B cell (primary cell): ENCODE measurements around the gene PHF21A. TPM values are rescaled to one million over a fixed set of nuclear protein-coding genes. Genes with fewer than 3 reads are reported as not detected.

Experiments
- ATAC-seq: fragments of 200-7000 bp; cut with Tn5 transposase; one replicate; pipeline ENCODE4 v1.10.0; 2021; ENCODE audit warnings: low read depth, mild to moderate bottlenecking, moderate number of reproducible peaks, moderate library complexity
- CTCF ChIA-PET: fragments of 350-600 bp; sonication (Branson Sonifier 250); formaldehyde crosslinking; loops from one replicate; lab custom pipeline; 2021; ENCODE audit warnings: antibody characterized with exemption, inconsistent platforms; lab: Charles Lee
- POLR2A ChIA-PET: fragments of 350-600 bp; sonication (Branson Sonifier 250); formaldehyde crosslinking; loops from one replicate; lab custom pipeline; 2021; ENCODE audit warnings: antibody characterized with exemption; lab: Charles Lee
- DNase-seq: peaks from one replicate; pipeline ENCODE4 v3.0.0; 2013
- H2AFZ ChIP-seq: 2 replicates; pipeline ENCODE4 v1.6.1; 2012; ENCODE audit warnings: mild to moderate bottlenecking, low read depth, low read length; ENCODE audit not compliant: insufficient read depth, poor library complexity, severe bottlenecking
- H3K27ac ChIP-seq, 2 donors: 1 replicate in 1 of 2; 2 replicates in 1 of 2; pipeline ENCODE4 v1.5.1; 2012 to 2013; ENCODE audit warnings: low read length in 2 of 2, mild to moderate bottlenecking in 2 of 2, moderate library complexity in 1 of 2
- H3K27me3 ChIP-seq, 4 experiments: fragments of 200-600 bp in 1 of 4; sonication (generic) in 1 of 4; replicated peaks in 1 of 4; 1 replicate in 2 of 4; 2 replicates in 2 of 4; pipeline versions ENCODE4 v1.6.1 to v1.7.0; 2013 to 2016; ENCODE audit warnings: low read length in 3 of 4, mild to moderate bottlenecking in 2 of 4, mixed read lengths in 1 of 4, moderate library complexity in 1 of 4; ENCODE audit not compliant: insufficient read depth in 4 of 4, control insufficient read depth in 3 of 4; ENCODE audit errors: control extremely low read depth in 1 of 4
- H3K36me3 ChIP-seq, 2 experiments: replicated peaks in 1 of 2; 1 replicate in 1 of 2; 2 replicates in 1 of 2; pipeline versions ENCODE4 v1.6.1 to v1.7.1; 2013; ENCODE audit warnings: low read length in 1 of 2; ENCODE audit not compliant: insufficient read depth in 2 of 2, control insufficient read depth in 1 of 2; ENCODE audit errors: control extremely low read depth in 1 of 2, extremely low read depth in 1 of 2
- H3K4me1 ChIP-seq, 2 donors: fragments of 200-600 bp in 1 of 2; sonication (generic) in 1 of 2; 1 replicate in 1 of 2; 2 replicates in 1 of 2; pipeline versions ENCODE4 v1.5.1 to v1.6.1; 2013 to 2017; ENCODE audit warnings: low read length in 2 of 2; ENCODE audit not compliant: control insufficient read depth in 2 of 2, insufficient read depth in 2 of 2
- H3K4me2 ChIP-seq: replicated peaks from 2 replicates; pipeline ENCODE3; 2012; ENCODE audit warnings: mild to moderate bottlenecking, low read depth, low read length; ENCODE audit not compliant: poor library complexity, severe bottlenecking
- H3K4me3 ChIP-seq, 5 experiments: fragments of 200-600 bp in 1 of 5; sonication (generic) in 1 of 5; 1 replicate in 3 of 5; 2 replicates in 2 of 5; pipeline versions ENCODE4 v1.5.1 to v1.7.0; 2011 to 2016; ENCODE audit warnings: low read length in 4 of 5, mild to moderate bottlenecking in 4 of 5, low read depth in 2 of 5, control low read depth in 1 of 5, moderate library complexity in 1 of 5; ENCODE audit not compliant: insufficient read depth in 1 of 5; ENCODE audit errors: control extremely low read depth in 1 of 5, extremely low read depth in 1 of 5
- H3K79me2 ChIP-seq: fragments of 200-600 bp; sonication (generic); one replicate; pipeline ENCODE4 v1.6.0; 2016; ENCODE audit warnings: low read length; ENCODE audit not compliant: control insufficient read depth, insufficient read depth
- H3K9ac ChIP-seq: fragments of 200-600 bp; sonication (generic); 2 replicates; pipeline ENCODE4 v1.6.1; 2017; ENCODE audit warnings: mild to moderate bottlenecking, low read length, moderate library complexity
- H3K9me3 ChIP-seq, 3 donors: one replicate each; pipeline versions ENCODE4 v1.6.1 to v1.7.1; 2013; ENCODE audit warnings: low read length in 2 of 3; ENCODE audit not compliant: control insufficient read depth in 2 of 3, insufficient read depth in 1 of 3; ENCODE audit errors: control extremely low read depth in 1 of 3
- H4K20me1 ChIP-seq: 2 replicates; pipeline ENCODE4 v1.6.0; 2012; ENCODE audit warnings: mild to moderate bottlenecking, low read length; ENCODE audit not compliant: insufficient read depth, control insufficient read depth, poor library complexity, severe bottlenecking
- H3K27ac Mint-ChIP-seq: one replicate; pipeline ENCODE4 v1.8.0; 2021; ENCODE audit warnings: mixed read lengths
- H3K27me3 Mint-ChIP-seq: one replicate; pipeline ENCODE4 v1.8.0; 2021; ENCODE audit warnings: mixed read lengths
- H3K4me1 Mint-ChIP-seq: one replicate; pipeline ENCODE4 v1.8.0; 2021; ENCODE audit warnings: mixed read lengths
- H3K4me3 Mint-ChIP-seq: one replicate; pipeline ENCODE4 v1.8.0; 2021; ENCODE audit warnings: mixed read lengths
- H3K9me3 Mint-ChIP-seq: one replicate; pipeline ENCODE4 v1.8.0; 2022; ENCODE audit warnings: mixed read lengths; ENCODE audit not compliant: insufficient read depth
- EZH2 ChIP-seq: IDR thresholded peaks from 2 replicates; pipeline ENCODE4 v1.6.1; 2012; ENCODE audit warnings: borderline replicate concordance, low read depth, mild to moderate bottlenecking, moderate library complexity, low read length; ENCODE audit not compliant: insufficient read depth, poor library complexity, severe bottlenecking
- WGBS: methylation state at CpG from one replicate; pipeline ENCODE4 v1.1.5; 2013; ENCODE audit warnings: missing lambda C conversion rate; ENCODE audit not compliant: insufficient coverage; 5-methylcytosine and 5-hydroxymethylcytosine counted together
- intact Hi-C: fragments of 100-400 bp; cut with micrococcal nuclease; formaldehyde crosslinking; loops from one replicate; pipeline ENCODE4 v1.10.0; 2022
- polyA plus RNA-seq: library from polyadenylated mRNA; depleted of rRNA; stranded (reverse); fragments of >200 nt; gene quantifications from 2 replicates; pipeline ENCODE4 v1.2.3, GENCODE V29; 2012
- total RNA-seq, 2 donors: library from RNA; stranded (reverse); fragments of 120-200 nt in 1 of 2; gene quantifications; 1 replicate in 1 of 2; 2 replicates in 1 of 2; pipeline versions ENCODE4 v1.2.3 to v1.2.4, GENCODE V29; 2013 to 2022
- TF ChIP-seq, protein P1 (sequence below): fragments of 200-600 bp; IDR thresholded peaks from one replicate; pipeline ENCODE4 v1.8.0; 2022; ENCODE audit warnings: antibody characterized with exemption, mild to moderate bottlenecking

Gene PHF21A
- total and polyA plus RNA-seq, 2 donors (not counting 1 experiment from before 2014, with no cell fraction given), result 41.9 to 103 TPM

GRCh38 chr11:46144741-46145140, 23.5 kb upstream of the PHF21A start:
- Mint-ChIP-seq H3K27me3 (peaks cover 29% of the 10 kb centered on the region), H3K4me1 (no peaks in the 10 kb centered on the region), H3K9me3 (no peaks in the 10 kb centered on the region), H3K4me3 (no peak overlapping the region), H3K27ac (no peak overlapping the region)
- ChIA-PET POLR2A (no interaction called here), CTCF (no interaction called here)
- Histone ChIP-seq H3K79me2 (no peaks in the 10 kb centered on the region), H3K27ac (no peak overlapping the region), H3K27me3 (peaks cover 0 to 7% (median 3%) of the 10 kb centered on the region in 4 experiments), H3K4me1 (no peaks in the 10 kb centered on the region), H3K4me2 (no peak overlapping the region), H3K9ac (no peak overlapping the region), H3K36me3 (no peaks in the 10 kb centered on the region), H4K20me1 (no peaks in the 10 kb centered on the region), H3K9me3 (no peaks in the 10 kb centered on the region), H2AFZ (no peak overlapping the region), H3K4me3 (no peak overlapping the region)
- WGBS, result 84% methylated on average over 7 of the region's 8 CpGs
- TF ChIP-seq, protein P1, sequence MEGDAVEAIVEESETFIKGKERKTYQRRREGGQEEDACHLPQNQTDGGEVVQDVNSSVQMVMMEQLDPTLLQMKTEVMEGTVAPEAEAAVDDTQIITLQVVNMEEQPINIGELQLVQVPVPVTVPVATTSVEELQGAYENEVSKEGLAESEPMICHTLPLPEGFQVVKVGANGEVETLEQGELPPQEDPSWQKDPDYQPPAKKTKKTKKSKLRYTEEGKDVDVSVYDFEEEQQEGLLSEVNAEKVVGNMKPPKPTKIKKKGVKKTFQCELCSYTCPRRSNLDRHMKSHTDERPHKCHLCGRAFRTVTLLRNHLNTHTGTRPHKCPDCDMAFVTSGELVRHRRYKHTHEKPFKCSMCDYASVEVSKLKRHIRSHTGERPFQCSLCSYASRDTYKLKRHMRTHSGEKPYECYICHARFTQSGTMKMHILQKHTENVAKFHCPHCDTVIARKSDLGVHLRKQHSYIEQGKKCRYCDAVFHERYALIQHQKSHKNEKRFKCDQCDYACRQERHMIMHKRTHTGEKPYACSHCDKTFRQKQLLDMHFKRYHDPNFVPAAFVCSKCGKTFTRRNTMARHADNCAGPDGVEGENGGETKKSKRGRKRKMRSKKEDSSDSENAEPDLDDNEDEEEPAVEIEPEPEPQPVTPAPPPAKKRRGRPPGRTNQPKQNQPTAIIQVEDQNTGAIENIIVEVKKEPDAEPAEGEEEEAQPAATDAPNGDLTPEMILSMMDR, result no peak
- no peak for TF ChIP-seq EZH2
- DNase-seq (no peak), ATAC-seq (no peak)
- intact Hi-C loops, result no loop called here

GRCh38 chr11:46143049-46143806, 22.0 kb upstream of the PHF21A start:
- H3K27ac Mint-ChIP-seq, result no peak overlapping the region
- ChIA-PET POLR2A (interaction anchor here (0.6 kb wide), 1 partner anchor 1296 kb away, joined by 3 read pairs; no protein-coding TSS in a partner anchor), CTCF (interaction anchor here (0.7 kb wide), 1 partner anchor 61 kb away, joined by 4 read pairs; no protein-coding TSS in a partner anchor)
- DNase-seq (no peak), ATAC-seq (no peak)
- peaks cover 0 to 7% (median 3%) of the 10 kb centered on the region in 4 experiments for H3K27me3 ChIP-seq
- peaks cover 27% of the 10 kb centered on the region for H3K27me3 Mint-ChIP-seq
- no peaks in the 10 kb centered on the region for H4K20me1 ChIP-seq
- 93% methylated on average over 31 of the region's 31 CpGs for WGBS
- H3K27ac ChIP-seq, result no peak overlapping the region
- H3K9me3 ChIP-seq, result no peaks in the 10 kb centered on the region
- H3K9me3 Mint-ChIP-seq, result no peaks in the 10 kb centered on the region
- no peak overlapping the region for H3K4me2 ChIP-seq
- no peak overlapping the region for H3K9ac ChIP-seq
- intact Hi-C loops, result no loop called here
- H3K4me3 ChIP-seq, result no peak overlapping the region
- no peak overlapping the region for H3K4me3 Mint-ChIP-seq
- H3K4me1 Mint-ChIP-seq, result no peaks in the 10 kb centered on the region
- H3K4me1 ChIP-seq, result no peaks in the 10 kb centered on the region
- no peaks in the 10 kb centered on the region for H3K36me3 ChIP-seq
- no peak overlapping the region for H2AFZ ChIP-seq
- no peaks in the 10 kb centered on the region for H3K79me2 ChIP-seq
- TF ChIP-seq EZH2, result no peak
- TF ChIP-seq, protein P1, result no peak
